K562 (cell line): Measurements from ENCODE around the gene PRKAG2. TPM values are rescaled to one million over a fixed set of nuclear protein-coding genes. Genes with fewer than 3 reads are reported as not detected.

Source experiments
- ATAC-seq: fragments of 200-7000 bp; cut with Tn5 transposase; 3 replicates; pipeline ENCODE4 v1.9.1; 2020; ENCODE audit warnings: moderate library complexity
- BruUV-seq: library from RNA; stranded (reverse); fragments of 400-500 nt; replicated peaks from 2 replicates; lab custom pipeline; 2021; lab: Mats Ljungman, UMichigan
- CTCF ChIA-PET: fragments of 300-600 bp; formaldehyde crosslinking; extraction: SDS; loops from one replicate; lab custom pipeline; 2021; ENCODE audit warnings: low intra/inter-chr PET ratio; lab: Yijun Ruan, JAX
- POLR2A ChIA-PET: fragments of 300-600, 350-650 bp; sonication (Branson Sonifier 250); formaldehyde crosslinking; extraction: SDS; loops from one replicate; lab custom pipeline; 2021; ENCODE audit warnings: antibody characterized with exemption, inconsistent platforms; lab: Yijun Ruan, JAX
- DNase-seq, 4 experiments: peaks; one replicate each; pipeline versions ENCODE4 v3.0.0 to v3.0.0-alpha.2; 2011 to 2018; ENCODE audit warnings: low spot score in 3 of 4, mixed read lengths in 3 of 4; ENCODE audit errors: extremely low read depth in 1 of 4
- FAIRE-seq: peaks from 2 replicates; lab custom pipeline; 2011; peaks lifted over from hg19 to GRCh38; lab: Jason Lieb, UNC
- H2AFZ ChIP-seq: 2 replicates; pipeline ENCODE4 v1.6.0; 2011; ENCODE audit warnings: low read depth, low read length, control low read depth, inconsistent platforms
- H3K27ac ChIP-seq: fragments of 200-600 bp; 3 replicates; pipeline ENCODE4 v1.8.0; 2011; ENCODE audit warnings: low read depth, mild to moderate bottlenecking, control low read depth, inconsistent platforms, low read length, moderate library complexity, mixed read lengths; ENCODE audit errors: extremely low read depth
- H3K27me3 ChIP-seq, 2 experiments: fragments of 300-600 bp in 1 of 2; 2 replicates in 1 of 2; 3 replicates in 1 of 2; pipeline versions ENCODE4 v1.6.0 to v1.8.0; 2011; ENCODE audit warnings: inconsistent platforms in 2 of 2, low read length in 2 of 2, mild to moderate bottlenecking in 1 of 2, mixed read lengths in 1 of 2, moderate library complexity in 1 of 2; ENCODE audit not compliant: control insufficient read depth in 2 of 2, insufficient read depth in 2 of 2
- H3K36me3 ChIP-seq: fragments of 300-600 bp; 3 replicates; pipeline ENCODE4 v1.8.0; 2011; ENCODE audit warnings: mild to moderate bottlenecking, low read length, inconsistent platforms; ENCODE audit not compliant: control insufficient read depth, insufficient read depth
- H3K4me1 ChIP-seq, 2 experiments: fragments of 200-600 bp in 1 of 2; replicated peaks in 1 of 2; 2 replicates in 1 of 2; 3 replicates in 1 of 2; pipeline versions ENCODE4 v1.5.1 to v1.8.0; 2011; ENCODE audit warnings: inconsistent platforms in 2 of 2, low read length in 2 of 2, mild to moderate bottlenecking in 1 of 2, mixed read lengths in 1 of 2, moderate library complexity in 1 of 2; ENCODE audit not compliant: control insufficient read depth in 2 of 2, insufficient read depth in 2 of 2
- H3K4me2 ChIP-seq: 2 replicates; pipeline ENCODE4 v1.6.1; 2011; ENCODE audit warnings: low read length, control low read depth, inconsistent platforms, mixed read lengths; ENCODE audit not compliant: insufficient read depth
- H3K4me3 ChIP-seq: fragments of 200-600 bp; sonication (generic), shearing (Covaris generic); 2 replicates; pipeline ENCODE4 v1.5.1; 2016; ENCODE audit warnings: control low read depth, inconsistent platforms
- H3K79me2 ChIP-seq: fragments of 200-600 bp; 3 replicates; pipeline ENCODE4 v1.8.0; 2011; ENCODE audit warnings: low read length, inconsistent platforms; ENCODE audit not compliant: control insufficient read depth, insufficient read depth
- H3K9ac ChIP-seq, 2 experiments: 2 replicates each; pipeline versions ENCODE4 v1.6.0 to v1.6.1; 2011; ENCODE audit warnings: low read depth in 2 of 2, low read length in 2 of 2, control low read depth in 1 of 2, inconsistent platforms in 1 of 2, mild to moderate bottlenecking in 1 of 2, mixed read lengths in 1 of 2; ENCODE audit not compliant: insufficient read depth in 1 of 2
- H3K9me1 ChIP-seq: one replicate; pipeline ENCODE4 v1.6.0; 2011; ENCODE audit warnings: inconsistent platforms, mild to moderate bottlenecking, low read length, moderate library complexity; ENCODE audit not compliant: control insufficient read depth, insufficient read depth
- H3K9me3 ChIP-seq: replicated peaks from 2 replicates; pipeline ENCODE4 v1.5.1; 2011; ENCODE audit warnings: low read depth, low read length, inconsistent platforms; ENCODE audit not compliant: control insufficient read depth, insufficient read depth
- H4K20me1 ChIP-seq: replicated peaks from 2 replicates; pipeline ENCODE4 v1.6.1; 2011; ENCODE audit warnings: low read length, inconsistent platforms, mixed read lengths; ENCODE audit not compliant: control insufficient read depth, insufficient read depth
- DNMT1 ChIP-seq: fragments of 450-650 bp; IDR thresholded peaks from 2 replicates; pipeline ENCODE4 v1.6.1; 2016; ENCODE audit warnings: antibody characterized with exemption, mild to moderate bottlenecking
- LCOR ChIP-seq: sonication (generic); formaldehyde crosslinking; IDR thresholded peaks from 2 replicates; pipeline ENCODE4 v1.8.0; 2022; ENCODE audit warnings: mild to moderate bottlenecking, missing genetic modification reagents
- MAFG ChIP-seq: fragments of 450-650 bp; conservative IDR thresholded peaks from 2 replicates; pipeline ENCODE4 v1.6.1; 2016; ENCODE audit warnings: missing genetic modification characterization, missing compliant biosample characterization
- MEIS2 ChIP-seq: fragments of 450-650 bp; IDR thresholded peaks from 2 replicates; pipeline ENCODE4 v1.6.1; 2014; ENCODE audit warnings: mild to moderate bottlenecking; ENCODE audit not compliant: partially characterized antibody
- PTRF ChIP-seq: fragments of 450-650 bp; IDR thresholded peaks from 2 replicates; pipeline ENCODE4 v1.6.1; 2016; ENCODE audit warnings: mild to moderate bottlenecking, missing genetic modification characterization, missing compliant biosample characterization
- SNRNP70 ChIP-seq: fragments of 200-400 bp; formaldehyde crosslinking; optimal IDR thresholded peaks from 2 replicates; pipeline ENCODE3; 2017; ENCODE audit warnings: low read depth, low read length
- TEAD2 ChIP-seq: fragments of 450-650 bp; IDR thresholded peaks from 2 replicates; pipeline ENCODE4 v1.6.1; 2016; ENCODE audit warnings: missing genetic modification characterization, control low read depth, missing compliant biosample characterization
- XRCC4 ChIP-seq: IDR thresholded peaks from one replicate; pipeline ENCODE4 v1.6.1; 2011; ENCODE audit not compliant: insufficient read depth, insufficient read length; ENCODE audit errors: extremely low read depth
- ZFX ChIP-seq: sonication (generic); formaldehyde crosslinking; IDR thresholded peaks from 2 replicates; pipeline ENCODE4 v1.8.0; 2022; ENCODE audit warnings: mild to moderate bottlenecking, missing genetic modification reagents, moderate library complexity
- ZNF165 ChIP-seq: fragments of 250-450 bp; sonication (Bioruptor Pico); IDR thresholded peaks from 2 replicates; pipeline ENCODE4 v1.4.0; 2020; ENCODE audit warnings: borderline replicate concordance
- ZNF184 ChIP-seq: sonication (generic); formaldehyde crosslinking; IDR thresholded peaks from 2 replicates; pipeline ENCODE4 v1.5.0; 2020; ENCODE audit warnings: missing genetic modification reagents
- ZNF197 ChIP-seq: fragments of 200-800 bp; sonication (Bioruptor generic); IDR thresholded peaks from 2 replicates; pipeline ENCODE4 v1.6.1; 2016; ENCODE audit warnings: low read depth, missing genetic modification characterization, missing compliant biosample characterization
- ZNF785 ChIP-seq: fragments of 250-450 bp; sonication (Bioruptor Pico); IDR thresholded peaks from 2 replicates; pipeline ENCODE4 v1.4.0; 2020; ENCODE audit warnings: mild to moderate bottlenecking
- WGBS: fragments of 100-300 bp; shearing (Covaris generic); methylation state at CpG from one replicate; pipeline ENCODE4 v1.1.6; 2016; ENCODE audit warnings: low coverage, mixed read lengths; ENCODE audit not compliant: insufficient coverage; ENCODE audit errors: missing lambda C conversion rate; 5-methylcytosine and 5-hydroxymethylcytosine counted together
- in situ Hi-C: fragments of 300-500 bp; cut with MboI; formaldehyde crosslinking; loops from 4 replicates; pipeline ENCODE4 v1.15.0; 2018; ENCODE audit warnings: inconsistent platforms, mixed read lengths
- intact Hi-C: fragments of 100-400 bp; cut with micrococcal nuclease; formaldehyde crosslinking; loops from 2 replicates; pipeline ENCODE4 v1.14.2; 2022
- polyA plus RNA-seq, 8 experiments: library from polyadenylated mRNA; depleted of rRNA in 4 of 8; stranded (reverse) in 5 of 8; unstranded in 3 of 8; fragments of >200 nt; fragmentation: Nextera tagmentation in 2 of 8; fragmentation: Illumina TruSeq in 1 of 8; extraction: Ambion mirVana in 2 of 8; extraction: Trizol in 1 of 8; gene quantifications; 2 replicates each; pipeline versions ENCODE4 v1.2.1 to v1.2.3, GENCODE V29; 2011 to 2014; ENCODE audit warnings: inconsistent platforms in 1 of 8, missing spikeins in 1 of 8
- total RNA-seq, 7 experiments: library from RNA; depleted of rRNA in 6 of 7; stranded (reverse); fragments of >200 nt in 6 of 7; fragmentation: Illumina TruSeq in 2 of 7; extraction: Trizol in 2 of 7; gene quantifications; 2 replicates each; pipeline versions ENCODE4 v1.2.1 to v1.2.3, GENCODE V29; 2011 to 2021; ENCODE audit warnings: low replicate concordance in 1 of 7
- TF ChIP-seq, protein P1 (sequence below): fragments of 250-450 bp; sonication (Bioruptor Pico); IDR thresholded peaks from 2 replicates; pipeline ENCODE4 v1.8.0; 2021; ENCODE audit warnings: mild to moderate bottlenecking, moderate library complexity
- TF ChIP-seq, protein P2 (sequence below): fragments of 250-450 bp; sonication (Bioruptor Pico); IDR thresholded peaks from 2 replicates; pipeline ENCODE4 v1.5.0; 2021

The PRKAG2 gene
- total and polyA plus RNA-seq, 9 of the 15 experiments (the other 6 are each of a cell fraction or from before 2014, with no cell fraction given): 0.99 to 5.6 (median 3.3) TPM

DNA sequence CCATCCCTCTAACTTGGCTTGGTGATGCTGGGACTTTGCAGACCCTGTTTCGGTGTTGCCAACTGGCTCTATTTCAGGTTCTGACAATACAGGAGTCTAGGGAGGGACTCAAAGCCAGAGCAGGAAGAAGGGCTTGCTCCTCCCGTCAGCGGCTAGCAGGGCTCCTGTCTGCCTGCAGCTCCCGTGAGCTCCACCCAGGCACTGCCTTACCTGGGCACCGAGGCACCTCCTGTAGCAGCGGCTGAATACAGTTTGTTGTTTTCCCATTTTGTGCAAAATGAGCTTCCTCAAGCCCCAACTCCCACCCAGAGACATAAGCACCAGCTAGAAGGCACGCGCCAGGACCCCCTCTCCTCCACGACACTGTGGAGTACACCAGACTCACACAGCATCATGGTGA, 287.9 kb downstream of the PRKAG2 start:
- H3K4me3 ChIP-seq: no peak overlapping the region
- H3K4me2 ChIP-seq: no peak overlapping the region
- no peaks in the 10 kb centered on the region for H3K4me1 ChIP-seq
- 3% methylated on average over 9 of the region's 9 CpGs for WGBS
- H2AFZ ChIP-seq: no peak overlapping the region
- no peak for ATAC-seq
- FAIRE-seq: no peak
- H3K79me2 ChIP-seq: no peaks in the 10 kb centered on the region
- TF ChIP-seq SNRNP70: no peak
- no peak for TF ChIP-seq ZFX (CRISPR knock-in tag)
- TF ChIP-seq ZNF184 (CRISPR knock-in tag): no peak
- no peak for TF ChIP-seq TEAD2 (tag)
- no peak for TF ChIP-seq DNMT1
- no peak for TF ChIP-seq LCOR (CRISPR knock-in tag)
- no peak for TF ChIP-seq ZNF785 (CRISPR knock-in tag)
- TF ChIP-seq MAFG: no peak
- no peak for TF ChIP-seq PTRF
- no peak for TF ChIP-seq MEIS2
- no peak for TF ChIP-seq XRCC4
- no peak for TF ChIP-seq ZNF165 (CRISPR knock-in tag)
- TF ChIP-seq ZNF197 (CRISPR knock-in tag): no peak
- TF ChIP-seq, protein P1, sequence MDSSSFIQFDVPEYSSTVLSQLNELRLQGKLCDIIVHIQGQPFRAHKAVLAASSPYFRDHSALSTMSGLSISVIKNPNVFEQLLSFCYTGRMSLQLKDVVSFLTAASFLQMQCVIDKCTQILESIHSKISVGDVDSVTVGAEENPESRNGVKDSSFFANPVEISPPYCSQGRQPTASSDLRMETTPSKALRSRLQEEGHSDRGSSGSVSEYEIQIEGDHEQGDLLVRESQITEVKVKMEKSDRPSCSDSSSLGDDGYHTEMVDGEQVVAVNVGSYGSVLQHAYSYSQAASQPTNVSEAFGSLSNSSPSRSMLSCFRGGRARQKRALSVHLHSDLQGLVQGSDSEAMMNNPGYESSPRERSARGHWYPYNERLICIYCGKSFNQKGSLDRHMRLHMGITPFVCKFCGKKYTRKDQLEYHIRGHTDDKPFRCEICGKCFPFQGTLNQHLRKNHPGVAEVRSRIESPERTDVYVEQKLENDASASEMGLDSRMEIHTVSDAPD (CRISPR knock-in tag): no peak
- TF ChIP-seq, protein P2, sequence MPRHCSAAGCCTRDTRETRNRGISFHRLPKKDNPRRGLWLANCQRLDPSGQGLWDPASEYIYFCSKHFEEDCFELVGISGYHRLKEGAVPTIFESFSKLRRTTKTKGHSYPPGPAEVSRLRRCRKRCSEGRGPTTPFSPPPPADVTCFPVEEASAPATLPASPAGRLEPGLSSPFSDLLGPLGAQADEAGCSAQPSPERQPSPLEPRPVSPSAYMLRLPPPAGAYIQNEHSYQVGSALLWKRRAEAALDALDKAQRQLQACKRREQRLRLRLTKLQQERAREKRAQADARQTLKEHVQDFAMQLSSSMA: no peak
- in situ Hi-C loops: no loop called here
- no peaks in the 10 kb centered on the region for H3K9me1 ChIP-seq
- POLR2A ChIA-PET: interaction anchor here (0.6 kb wide), 1 partner anchor 8 kb away, joined by 4 read pairs; no protein-coding TSS in a partner anchor
- no peaks in the 10 kb centered on the region for H3K36me3 ChIP-seq
- H3K9ac ChIP-seq: no peak overlapping the region
- intact Hi-C loops: no loop called here
- no peak for DNase-seq
- no peak overlapping the region for H3K27ac ChIP-seq
- peaks cover 8% of the 10 kb centered on the region for H4K20me1 ChIP-seq
- CTCF ChIA-PET: no interaction called here
- H3K9me3 ChIP-seq: no peaks in the 10 kb centered on the region
- H3K27me3 ChIP-seq: peaks cover 71 to 78% of the 10 kb centered on the region in 2 experiments
- BruUV-seq: no TSS peak
